Smooth muscle cell (in vitro differentiated cells): ENCODE data around the gene TMEM109. TPM values are rescaled to one million over a fixed set of nuclear protein-coding genes. Genes with fewer than 3 reads are reported as not detected.
A peak's percentile ranks its signal among the peaks of the same experiment; 100 is the strongest.

Source experiments
- DNase-seq: peaks from one replicate; lab custom pipeline; 2025; ENCODE audit not compliant: unreplicated experiment; lab: John Stamatoyannopoulos, UW
- H2AFZ ChIP-seq: fragments of 200-600 bp; sonication (generic); 2 replicates; pipeline ENCODE4 v1.6.0; 2016; ENCODE audit warnings: antibody characterized with exemption, low read depth, mild to moderate bottlenecking
- H3F3A ChIP-seq: fragments of 200-600 bp; sonication (generic); 2 replicates; pipeline ENCODE4 v1.6.0; 2017; ENCODE audit warnings: antibody characterized with exemption, low read depth
- H3K27ac ChIP-seq: fragments of 200-600 bp; sonication (generic); 2 replicates; pipeline ENCODE4 v1.5.1; 2016; ENCODE audit warnings: low read depth, mild to moderate bottlenecking
- H3K27me3 ChIP-seq: fragments of 200-600 bp; sonication (generic); 2 replicates; pipeline ENCODE4 v1.6.1; 2016; ENCODE audit warnings: low read depth, mild to moderate bottlenecking
- H3K36me3 ChIP-seq: fragments of 200-600 bp; sonication (generic); 2 replicates; pipeline ENCODE4 v1.5.1; 2016; ENCODE audit warnings: low read depth
- H3K4me1 ChIP-seq: fragments of 200-600 bp; sonication (generic); 2 replicates; pipeline ENCODE4 v1.5.1; 2016; ENCODE audit warnings: low read depth
- H3K4me2 ChIP-seq: fragments of 200-600 bp; sonication (generic); 2 replicates; pipeline ENCODE4 v1.6.0; 2016; ENCODE audit warnings: mild to moderate bottlenecking
- H3K4me3 ChIP-seq: fragments of 200-600 bp; sonication (generic); 2 replicates; pipeline ENCODE4 v1.5.1; 2016; ENCODE audit warnings: mild to moderate bottlenecking
- H3K79me2 ChIP-seq: fragments of 200-600 bp; sonication (generic); 2 replicates; pipeline ENCODE4 v1.6.0; 2016; ENCODE audit warnings: low read depth, mild to moderate bottlenecking
- H3K9ac ChIP-seq: fragments of 200-600 bp; sonication (generic); 2 replicates; pipeline ENCODE4 v1.6.0; 2016; ENCODE audit warnings: low read depth
- H3K9me3 ChIP-seq: fragments of 200-600 bp; sonication (generic); replicated peaks from 2 replicates; pipeline ENCODE4 v1.5.1; 2016; ENCODE audit warnings: low read depth
- H4K20me1 ChIP-seq: fragments of 200-600 bp; sonication (generic); 2 replicates; pipeline ENCODE4 v1.6.0; 2016; ENCODE audit warnings: low read depth
- WGBS: methylation state at CpG from one replicate; pipeline ENCODE4 v1.1.7; 2016; ENCODE audit warnings: low lambda C conversion rate; 5-methylcytosine and 5-hydroxymethylcytosine counted together
- polyA plus RNA-seq: library from polyadenylated mRNA; unstranded; fragments of >200 nt; fragmentation: Nextera tagmentation; extraction: Ambion mirVana; gene quantifications from 2 replicates; pipeline ENCODE4 v1.2.1, GENCODE V29; 2016
- total RNA-seq: library from RNA; depleted of rRNA; stranded (reverse); fragments of >200 nt; gene quantifications from 2 replicates; pipeline ENCODE4 v1.2.3, GENCODE V29; 2014
- TF ChIP-seq, protein P1 (sequence below): fragments of 200-600 bp; sonication (generic); IDR thresholded peaks from 2 replicates; pipeline ENCODE4 v1.5.1; 2017; ENCODE audit warnings: borderline replicate concordance, mild to moderate bottlenecking, antibody characterized with exemption; ENCODE audit not compliant: insufficient read depth, poor library complexity, severe bottlenecking

TMEM109 gene
- total and polyA plus RNA-seq, 2 experiments from 2014 or later = 19.8 to 107 TPM

- 93% methylated on average over 6 of the region's 6 CpGs for WGBS
- TF ChIP-seq, protein P1, sequence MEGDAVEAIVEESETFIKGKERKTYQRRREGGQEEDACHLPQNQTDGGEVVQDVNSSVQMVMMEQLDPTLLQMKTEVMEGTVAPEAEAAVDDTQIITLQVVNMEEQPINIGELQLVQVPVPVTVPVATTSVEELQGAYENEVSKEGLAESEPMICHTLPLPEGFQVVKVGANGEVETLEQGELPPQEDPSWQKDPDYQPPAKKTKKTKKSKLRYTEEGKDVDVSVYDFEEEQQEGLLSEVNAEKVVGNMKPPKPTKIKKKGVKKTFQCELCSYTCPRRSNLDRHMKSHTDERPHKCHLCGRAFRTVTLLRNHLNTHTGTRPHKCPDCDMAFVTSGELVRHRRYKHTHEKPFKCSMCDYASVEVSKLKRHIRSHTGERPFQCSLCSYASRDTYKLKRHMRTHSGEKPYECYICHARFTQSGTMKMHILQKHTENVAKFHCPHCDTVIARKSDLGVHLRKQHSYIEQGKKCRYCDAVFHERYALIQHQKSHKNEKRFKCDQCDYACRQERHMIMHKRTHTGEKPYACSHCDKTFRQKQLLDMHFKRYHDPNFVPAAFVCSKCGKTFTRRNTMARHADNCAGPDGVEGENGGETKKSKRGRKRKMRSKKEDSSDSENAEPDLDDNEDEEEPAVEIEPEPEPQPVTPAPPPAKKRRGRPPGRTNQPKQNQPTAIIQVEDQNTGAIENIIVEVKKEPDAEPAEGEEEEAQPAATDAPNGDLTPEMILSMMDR = no peak
- no peak overlapping the region for H2AFZ ChIP-seq
- no peak overlapping the region for H3K9ac ChIP-seq
- DNase-seq = no peak
- H3K27me3 ChIP-seq = no peaks in the 10 kb centered on the region
- H3K4me1 ChIP-seq = no peaks in the 10 kb centered on the region
- no peak overlapping the region for H3K27ac ChIP-seq
- no peaks in the 10 kb centered on the region for H3K9me3 ChIP-seq
- H4K20me1 ChIP-seq = no peaks in the 10 kb centered on the region
- H3K4me2 ChIP-seq = peak overlapping the region; percentile 53
- H3F3A ChIP-seq = no peaks in the 10 kb centered on the region
- no peak overlapping the region for H3K4me3 ChIP-seq
- no peaks in the 10 kb centered on the region for H3K36me3 ChIP-seq
- H3K79me2 ChIP-seq = no peaks in the 10 kb centered on the region
These were observed 41.6 kb upstream of the TMEM109 start for GRCh38 chr11:60872124-60872960.

DNA sequence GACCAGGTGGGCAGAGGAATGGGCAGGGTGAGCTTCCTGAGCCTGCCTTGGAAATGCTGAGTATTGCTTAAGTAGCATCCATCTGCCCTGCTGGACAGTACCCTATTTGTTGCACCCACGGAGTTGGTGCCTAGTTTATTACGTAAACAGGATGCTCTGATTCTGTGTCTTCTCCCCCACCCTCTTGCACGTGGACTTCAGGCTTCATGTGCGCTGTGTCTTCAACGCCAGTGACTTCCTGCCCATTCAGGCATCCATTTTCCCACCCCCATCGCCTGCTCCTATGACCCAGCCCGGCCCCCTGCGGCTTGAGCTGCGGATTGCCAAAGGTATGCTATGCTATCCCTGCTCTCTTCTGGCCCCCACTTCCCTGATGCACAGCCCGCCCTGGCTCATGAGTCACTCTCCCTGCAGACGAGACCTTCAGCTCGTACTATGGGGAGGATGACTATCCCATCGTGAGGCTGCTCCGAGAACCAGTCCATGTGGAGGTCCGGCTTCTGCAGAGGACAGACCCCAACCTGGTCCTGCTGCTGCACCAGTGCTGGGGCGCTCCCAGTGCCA is 40.9 kb upstream of the TMEM109 start:
- Histone ChIP-seq H3K9me3 (no peaks in the 10 kb centered on the region), H3F3A (no peaks in the 10 kb centered on the region), H3K36me3 (no peaks in the 10 kb centered on the region), H3K9ac (no peak overlapping the region), H3K27me3 (no peaks in the 10 kb centered on the region), H4K20me1 (no peaks in the 10 kb centered on the region), H3K4me3 (no peak overlapping the region), H3K79me2 (no peaks in the 10 kb centered on the region), H3K4me2 (peak overlapping the region; percentile 53), H3K27ac (no peak overlapping the region), H3K4me1 (no peaks in the 10 kb centered on the region), H2AFZ (no peak overlapping the region)
- no peak for DNase-seq
- 32% methylated on average over 16 of the region's 16 CpGs for WGBS
- TF ChIP-seq, protein P1 = no peak

GRCh38 chr11:60873533-60873932 is 40.4 kb upstream of the TMEM109 start:
- no peak overlapping the region for H3K9ac ChIP-seq
- H3K4me2 ChIP-seq = peak overlapping the region; percentile 53
- H3K36me3 ChIP-seq = no peaks in the 10 kb centered on the region

More at GRCh38 chr11:60873533-60873932, 40.4 kb upstream of the TMEM109 start:
- no peak overlapping the region for H3K27ac ChIP-seq
- no peaks in the 10 kb centered on the region for H4K20me1 ChIP-seq
- WGBS = 89% methylated on average over 12 of the region's 12 CpGs
- no peaks in the 10 kb centered on the region for H3K79me2 ChIP-seq
- no peaks in the 10 kb centered on the region for H3K27me3 ChIP-seq
- H3K4me1 ChIP-seq = no peaks in the 10 kb centered on the region
- no peak overlapping the region for H2AFZ ChIP-seq
- H3F3A ChIP-seq = no peaks in the 10 kb centered on the region
- no peaks in the 10 kb centered on the region for H3K9me3 ChIP-seq
- no peak for DNase-seq
- TF ChIP-seq, protein P1 = no peak
- no peak overlapping the region for H3K4me3 ChIP-seq
